Brain microvascular endothelial cell (primary cell): Measurements from ENCODE around the gene SLAIN2.
"Not testable (repeated sequence)": the region's sequence is repeated elsewhere in the genome, so short reads cannot be mapped to it uniquely, and the experiment has no call there.

Experiments used
- DNase-seq: peaks from one replicate; pipeline ENCODE4 v3.0.0-alpha.2; 2020
- H3K27ac ChIP-seq: fragments of 250-450 bp; sonication (Bioruptor Pico); 2 replicates; pipeline ENCODE4 v1.5.1; 2020; ENCODE audit warnings: mild to moderate bottlenecking, moderate library complexity
- H3K27me3 ChIP-seq: fragments of 250-450 bp; sonication (Bioruptor Pico); replicated peaks from 2 replicates; pipeline ENCODE4 v1.5.1; 2020; ENCODE audit warnings: mild to moderate bottlenecking
- H3K36me3 ChIP-seq: fragments of 250-450 bp; sonication (Bioruptor Pico); replicated peaks from 2 replicates; pipeline ENCODE4 v1.5.1; 2020; ENCODE audit warnings: mild to moderate bottlenecking
- H3K4me3 ChIP-seq: 2 replicates; pipeline ENCODE4 v1.5.1; 2011; ENCODE audit warnings: low read depth, mild to moderate bottlenecking, control low read depth, low read length, moderate library complexity
- in situ Hi-C: cut with HindIII; loops from 2 replicates; pipeline ENCODE4 v1.10.0; 2017; ENCODE audit warnings: low sequenced_read_pairs, low pct_ligation_motif_present
- TF ChIP-seq, protein P1 (sequence below): IDR thresholded peaks from 2 replicates; pipeline ENCODE4 v1.5.1; 2011; ENCODE audit warnings: low read depth, mild to moderate bottlenecking, moderate library complexity, low read length, control low read depth, inconsistent platforms; ENCODE audit errors: missing control alignments

SLAIN2 gene

GRCh38 chr4:48432017-48432416, 90.7 kb downstream of the SLAIN2 start:
- in situ Hi-C loops: no loop called here
- TF ChIP-seq, protein P1, sequence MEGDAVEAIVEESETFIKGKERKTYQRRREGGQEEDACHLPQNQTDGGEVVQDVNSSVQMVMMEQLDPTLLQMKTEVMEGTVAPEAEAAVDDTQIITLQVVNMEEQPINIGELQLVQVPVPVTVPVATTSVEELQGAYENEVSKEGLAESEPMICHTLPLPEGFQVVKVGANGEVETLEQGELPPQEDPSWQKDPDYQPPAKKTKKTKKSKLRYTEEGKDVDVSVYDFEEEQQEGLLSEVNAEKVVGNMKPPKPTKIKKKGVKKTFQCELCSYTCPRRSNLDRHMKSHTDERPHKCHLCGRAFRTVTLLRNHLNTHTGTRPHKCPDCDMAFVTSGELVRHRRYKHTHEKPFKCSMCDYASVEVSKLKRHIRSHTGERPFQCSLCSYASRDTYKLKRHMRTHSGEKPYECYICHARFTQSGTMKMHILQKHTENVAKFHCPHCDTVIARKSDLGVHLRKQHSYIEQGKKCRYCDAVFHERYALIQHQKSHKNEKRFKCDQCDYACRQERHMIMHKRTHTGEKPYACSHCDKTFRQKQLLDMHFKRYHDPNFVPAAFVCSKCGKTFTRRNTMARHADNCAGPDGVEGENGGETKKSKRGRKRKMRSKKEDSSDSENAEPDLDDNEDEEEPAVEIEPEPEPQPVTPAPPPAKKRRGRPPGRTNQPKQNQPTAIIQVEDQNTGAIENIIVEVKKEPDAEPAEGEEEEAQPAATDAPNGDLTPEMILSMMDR: no peak
- Histone ChIP-seq H3K27ac (no peak overlapping the region), H3K27me3 (no peaks in the 10 kb centered on the region), H3K36me3 (no peaks in the 10 kb centered on the region), H3K4me3 (no peak overlapping the region)
- no peak for DNase-seq

- in situ Hi-C loops: no loop called here
These were observed 95.0 kb downstream of the SLAIN2 start for GRCh38 chr4:48436318-48436717.

DNA sequence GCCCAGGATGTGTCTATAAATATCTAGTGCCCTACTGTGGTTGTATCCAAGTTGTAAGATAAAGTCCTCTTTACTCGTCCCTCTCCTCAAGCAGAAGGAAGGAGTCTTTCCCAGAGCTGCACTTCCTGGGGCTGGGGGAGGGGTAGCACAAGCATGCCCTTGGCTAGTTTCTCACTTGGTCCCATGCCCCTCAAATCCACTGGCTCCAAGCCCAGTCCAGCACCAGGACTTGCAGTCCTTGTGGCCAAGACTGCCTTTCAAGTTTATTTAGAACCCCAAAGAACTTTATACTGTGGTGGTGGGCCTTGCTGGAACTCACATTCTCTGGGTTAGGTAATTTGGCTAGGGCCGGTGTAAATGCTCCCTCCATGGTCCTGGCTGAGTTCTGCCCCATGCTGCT, 98.7 kb downstream of the SLAIN2 start:
- no peak for DNase-seq
- Histone ChIP-seq H3K4me3 (no peak overlapping the region), H3K27me3 (no peaks in the 10 kb centered on the region), H3K36me3 (no peaks in the 10 kb centered on the region), H3K27ac (no peak overlapping the region)
- TF ChIP-seq, protein P1: no peak
- in situ Hi-C loops: no loop called here

More at GRCh38 chr4:48436318-48436717, 95.0 kb downstream of the SLAIN2 start:
- H3K36me3 ChIP-seq: no peaks in the 10 kb centered on the region
- H3K27ac ChIP-seq: no peak overlapping the region
- TF ChIP-seq, protein P1: no peak
- no peak for DNase-seq
- H3K4me3 ChIP-seq: no peak overlapping the region
- H3K27me3 ChIP-seq: no peaks in the 10 kb centered on the region

DNA sequence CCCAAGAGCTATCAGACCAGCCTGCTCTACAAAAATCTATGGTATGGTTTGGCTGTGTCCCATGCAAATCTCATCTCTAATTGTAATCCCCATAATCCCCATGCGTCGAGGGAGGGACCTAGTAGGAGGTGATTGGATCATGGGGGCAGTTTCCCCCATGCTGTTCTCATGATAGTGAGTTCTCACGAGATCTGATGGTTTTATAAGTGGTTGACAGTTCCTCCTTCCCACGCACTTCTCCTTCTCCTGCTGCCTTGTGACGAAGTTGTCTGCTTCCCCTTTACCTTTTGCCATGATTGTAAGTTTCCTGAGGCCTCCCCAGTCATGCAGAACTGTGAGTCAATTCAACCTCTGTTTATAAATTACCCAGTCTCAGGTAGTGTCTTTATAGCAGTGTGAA, 99.6 kb downstream of the SLAIN2 start:
- DNase-seq, H3K27me3 ChIP-seq: not testable (repeated sequence)

DNA sequence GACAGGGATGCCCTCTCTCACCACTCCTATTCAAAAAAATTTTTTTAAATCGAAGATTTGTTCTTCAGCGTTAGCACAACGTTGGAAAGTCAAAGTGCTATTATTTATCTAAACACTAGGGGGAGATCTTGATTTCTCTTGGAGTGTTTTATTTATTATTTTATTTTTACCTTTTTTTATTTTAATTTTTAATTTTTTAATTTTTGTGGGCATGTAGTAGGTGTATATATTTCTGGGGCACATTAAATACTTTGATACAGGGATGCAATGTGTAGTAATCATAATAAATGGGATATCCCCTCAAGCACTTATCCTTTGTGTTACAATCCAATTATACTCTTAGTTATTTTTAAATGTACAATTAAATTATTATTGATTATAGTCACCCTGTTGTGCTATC, 104.4 kb downstream of the SLAIN2 start:
- TF ChIP-seq, protein P1: peak; percentile 36
- DNase-seq: no peak
- no peaks in the 10 kb centered on the region for H3K36me3 ChIP-seq
- in situ Hi-C loops: no loop called here
- no peak overlapping the region for H3K4me3 ChIP-seq
- H3K27ac ChIP-seq: no peak overlapping the region
- no peaks in the 10 kb centered on the region for H3K27me3 ChIP-seq

More for the DNA sequence above, 99.6 kb downstream of the SLAIN2 start:
- H3K27ac ChIP-seq, H3K4me3 ChIP-seq, H3K36me3 ChIP-seq, in situ Hi-C loops: not testable (repeated sequence)

DNA sequence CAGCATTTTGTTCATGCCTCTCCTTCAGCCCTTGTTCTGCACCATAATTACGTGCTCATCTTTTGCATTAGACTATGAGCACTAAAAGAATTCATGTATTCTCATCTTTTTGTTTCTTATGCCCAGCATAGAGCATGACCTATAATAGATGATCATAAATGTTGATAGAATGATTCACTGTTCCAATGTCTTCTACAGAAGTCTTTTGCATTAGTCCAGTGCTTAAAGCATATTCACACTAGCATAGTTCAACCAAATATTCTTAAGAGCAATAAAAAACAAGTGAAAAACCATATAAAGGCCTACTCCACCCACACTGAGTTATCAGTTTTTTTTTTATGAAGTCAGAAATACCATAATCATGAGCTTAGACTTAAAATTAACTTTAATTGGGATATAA, 105.3 kb downstream of the SLAIN2 start:
- Histone ChIP-seq H3K27ac (no peak overlapping the region), H3K27me3 (no peaks in the 10 kb centered on the region), H3K4me3 (no peak overlapping the region), H3K36me3 (no peaks in the 10 kb centered on the region)
- TF ChIP-seq, protein P1: no peak
- in situ Hi-C loops: no loop called here
- DNase-seq: no peak

- no peaks in the 10 kb centered on the region for H3K27me3 ChIP-seq
- H3K27ac ChIP-seq: no peak overlapping the region
- no peak for DNase-seq
- H3K4me3 ChIP-seq: no peak overlapping the region
- no peaks in the 10 kb centered on the region for H3K36me3 ChIP-seq
- in situ Hi-C loops: no loop called here
- TF ChIP-seq, protein P1: no peak
These were observed 107.8 kb downstream of the SLAIN2 start for GRCh38 chr4:48449151-48449550.
